ENCODE measurements around the gene OLIG1.

OLIG1 gene

DNA sequence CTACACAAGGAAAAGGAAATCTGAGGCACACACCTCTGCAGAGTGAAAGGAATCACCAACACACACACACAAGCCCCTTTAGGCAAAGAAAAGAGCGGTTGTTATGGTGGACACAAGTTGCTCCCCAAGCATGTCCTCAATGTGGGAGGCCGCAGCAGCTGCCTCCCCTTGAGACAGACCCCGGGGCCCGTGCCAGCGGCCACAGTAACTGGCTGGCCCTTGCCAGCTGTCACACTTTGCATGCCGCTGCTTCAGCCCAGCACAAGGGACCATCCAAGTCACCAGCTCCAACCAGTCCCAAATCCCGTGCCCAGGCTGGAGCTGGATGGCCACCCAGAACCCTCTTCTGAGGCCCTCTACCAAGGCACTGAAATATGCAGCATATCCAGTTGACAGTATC is 2.9 kb upstream of the OLIG1 start:
- H3K4me3 ChIP-seq (ENCODE audit: low read length, poor library complexity, severe bottlenecking) = peak overlapping the region; percentile 8
- H3K36me3 ChIP-seq (ENCODE audit: insufficient read depth, low read length) = no peaks in the 10 kb centered on the region
- no peak overlapping the region for H2AFZ ChIP-seq (ENCODE audit: low read length)
- peaks cover 4% of the 10 kb centered on the region; the same call in 1 of the 2 replicates for H3F3A ChIP-seq (ENCODE audit: low read depth)
- peaks cover 65% of the 10 kb centered on the region for H3K4me1 ChIP-seq (ENCODE audit: insufficient read depth, low read length, poor library complexity, severe bottlenecking)
- H4K20me1 ChIP-seq (ENCODE audit: insufficient read depth, low read length, poor library complexity, severe bottlenecking) = no peaks in the 10 kb centered on the region
- H3K79me2 ChIP-seq (ENCODE audit: insufficient read depth, low read length) = no peaks in the 10 kb centered on the region
- TF ChIP-seq CTCF (conservative IDR thresholded peaks at IDR 0.05; ENCODE audit: low read length) (no peak), EZH2phosphoT487 (IDR thresholded peaks at IDR 0.05; ENCODE audit: borderline replicate concordance) (no peak)
- no peaks in the 10 kb centered on the region for H3K9me2 ChIP-seq (replicated peaks; ENCODE audit: low read depth, low read length)
- no peaks in the 10 kb centered on the region for H3K9me3 ChIP-seq (ENCODE audit: insufficient read depth, low read depth, low read length)
- peak overlapping the region; percentile 61 for H3K4me2 ChIP-seq (ENCODE audit: low read depth, low read length, poor library complexity, severe bottlenecking)
- H3K9ac ChIP-seq (ENCODE audit: low read depth, low read length, poor library complexity, severe bottlenecking) = peak overlapping the region; percentile 56
- H3K27me3 ChIP-seq (ENCODE audit: insufficient read depth, low read length, poor library complexity, severe bottlenecking) = no peaks in the 10 kb centered on the region

DNA sequence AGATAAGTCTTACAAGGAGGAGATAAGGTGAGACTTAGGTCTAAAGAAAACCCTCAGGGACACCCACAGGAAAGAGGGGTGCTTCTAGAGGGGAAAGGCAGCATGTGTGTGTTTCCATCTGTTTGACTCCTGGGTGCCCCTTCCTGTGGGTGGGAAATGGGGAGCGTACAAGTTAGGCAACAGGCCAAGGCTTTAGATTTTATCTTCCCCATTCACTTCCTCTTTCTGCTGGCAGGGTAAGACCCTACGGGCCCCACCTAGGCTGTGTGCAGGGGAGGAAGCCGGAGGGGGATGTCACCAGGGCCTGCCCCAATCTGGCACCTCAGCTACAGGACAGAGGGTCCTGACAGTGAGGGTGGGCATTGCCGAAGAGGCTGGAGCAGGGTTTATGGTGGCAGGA is 2.5 kb upstream of the OLIG1 start:
- H3K9me2 ChIP-seq (replicated peaks; ENCODE audit: low read depth, low read length) = no peaks in the 10 kb centered on the region
- no peak overlapping the region for H2AFZ ChIP-seq (ENCODE audit: low read length)
- H3K27me3 ChIP-seq (ENCODE audit: insufficient read depth, low read length, poor library complexity, severe bottlenecking) = no peaks in the 10 kb centered on the region
- no peaks in the 10 kb centered on the region for H3K36me3 ChIP-seq (ENCODE audit: insufficient read depth, low read length)
- peak overlapping the region; percentile 56 for H3K9ac ChIP-seq (ENCODE audit: low read depth, low read length, poor library complexity, severe bottlenecking)
- H3K4me1 ChIP-seq (ENCODE audit: insufficient read depth, low read length, poor library complexity, severe bottlenecking) = peaks cover 64% of the 10 kb centered on the region
- no peaks in the 10 kb centered on the region for H3K79me2 ChIP-seq (ENCODE audit: insufficient read depth, low read length)
- TF ChIP-seq CTCF (conservative IDR thresholded peaks at IDR 0.05; ENCODE audit: low read length) = no peak
- no peak for TF ChIP-seq EZH2phosphoT487 (IDR thresholded peaks at IDR 0.05; ENCODE audit: borderline replicate concordance)
- H3K9me3 ChIP-seq (ENCODE audit: insufficient read depth, low read depth, low read length) = no peaks in the 10 kb centered on the region
- peak overlapping the region; percentile 8 for H3K4me3 ChIP-seq (ENCODE audit: low read length, poor library complexity, severe bottlenecking)
- peaks cover 4% of the 10 kb centered on the region; the same call in 1 of the 2 replicates for H3F3A ChIP-seq (ENCODE audit: low read depth)
- peak overlapping the region; percentile 61 for H3K4me2 ChIP-seq (ENCODE audit: low read depth, low read length, poor library complexity, severe bottlenecking)
- H4K20me1 ChIP-seq (ENCODE audit: insufficient read depth, low read length, poor library complexity, severe bottlenecking) = no peaks in the 10 kb centered on the region

DNA sequence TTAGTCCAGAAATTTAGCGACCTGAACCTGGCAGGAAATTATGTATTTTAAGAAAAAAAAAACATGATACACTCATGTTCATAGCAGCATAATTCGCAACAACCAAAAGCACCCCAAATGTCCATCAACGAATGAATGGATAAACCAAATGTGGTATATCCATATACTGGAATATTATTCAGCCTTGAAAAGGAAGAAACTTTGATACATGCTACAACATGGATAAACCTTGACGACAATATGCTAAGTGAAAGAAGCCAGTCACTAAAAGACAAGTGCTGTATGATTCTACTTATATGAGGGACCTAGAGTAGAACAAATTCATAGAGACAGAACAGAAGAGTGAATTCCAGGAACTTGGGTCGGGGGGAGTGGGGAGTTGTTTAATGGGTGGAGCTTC is 698 bp upstream of the OLIG1 start:
- Histone ChIP-seq H4K20me1 (ENCODE audit: insufficient read depth, low read length, poor library complexity, severe bottlenecking) (no peaks in the 10 kb centered on the region), H3K4me3 (ENCODE audit: low read length, poor library complexity, severe bottlenecking) (no peak overlapping the region), H3K9ac (ENCODE audit: low read depth, low read length, poor library complexity, severe bottlenecking) (no peak overlapping the region), H3K9me2 (replicated peaks; ENCODE audit: low read depth, low read length) (no peaks in the 10 kb centered on the region), H3F3A (ENCODE audit: low read depth) (peaks cover 4% of the 10 kb centered on the region; the same call in 1 of the 2 replicates), H3K36me3 (ENCODE audit: insufficient read depth, low read length) (no peaks in the 10 kb centered on the region), H3K9me3 (ENCODE audit: insufficient read depth, low read depth, low read length) (no peaks in the 10 kb centered on the region), H3K27me3 (ENCODE audit: insufficient read depth, low read length, poor library complexity, severe bottlenecking) (no peaks in the 10 kb centered on the region), H3K4me1 (ENCODE audit: insufficient read depth, low read length, poor library complexity, severe bottlenecking) (peaks cover 48% of the 10 kb centered on the region), H3K79me2 (ENCODE audit: insufficient read depth, low read length) (no peaks in the 10 kb centered on the region), H2AFZ (ENCODE audit: low read length) (no peak overlapping the region), H3K4me2 (ENCODE audit: low read depth, low read length, poor library complexity, severe bottlenecking) (no peak overlapping the region)
- TF ChIP-seq EZH2phosphoT487 (IDR thresholded peaks at IDR 0.05; ENCODE audit: borderline replicate concordance) = no peak
- no peak for TF ChIP-seq CTCF (conservative IDR thresholded peaks at IDR 0.05; ENCODE audit: low read length)

Measured in Loucy (cell line).